OCI-M1 (cell line): ENCODE measurements around the gene NHLRC3.
"Not testable (repeated sequence)": the region's sequence is repeated elsewhere in the genome, so short reads cannot be mapped to it uniquely, and the experiment has no call there.

Experiments
- DNase-seq: peaks from one replicate; lab custom pipeline; 2025; lab: John Stamatoyannopoulos, UW

The NHLRC3 gene

GRCh38 chr13:39037880-39038568 is at the start of gene NHLRC3, which contains the start of gene PROSER1:
Gene NHLRC3 (plus strand): TSS chr13:39038456. CDS start chr13:39038640, 184 bp downstream.
Gene PROSER1 (minus strand): TSS chr13:39038089. CDS start chr13:39037242, 847 bp downstream.
- peak; percentile 97 for DNase-seq

- DNase-seq, result peak; percentile 31
These were observed 47.6 kb upstream of the NHLRC3 start, which contains the start of gene STOML3 for GRCh38 chr13:38990693-38991092. Gene STOML3 (minus strand): TSS chr13:38990831. CDS start chr13:38990721, 110 bp downstream.

GRCh38 chr13:38993381-38993780 is 44.9 kb upstream of the NHLRC3 start:
- DNase-seq, result no peak

- DNase-seq, result peak; percentile 98
These were observed 39.5 kb upstream of the NHLRC3 start for GRCh38 chr13:38998739-38999138.

- not testable (repeated sequence) for DNase-seq
These were observed 31.7 kb upstream of the NHLRC3 start for GRCh38 chr13:39006371-39007111.

- DNase-seq, result no peak
These were observed 25.6 kb upstream of the NHLRC3 start for GRCh38 chr13:39012608-39013007.

- no peak for DNase-seq
These were observed 24.8 kb upstream of the NHLRC3 start for GRCh38 chr13:39013462-39013861.

- DNase-seq, result peak; percentile 18
These were observed 22.2 kb upstream of the NHLRC3 start for GRCh38 chr13:39016087-39016486.

GRCh38 chr13:39016787-39017186 is 21.5 kb upstream of the NHLRC3 start:
- peak; percentile 84 for DNase-seq

- DNase-seq, result no peak
These were observed 17.3 kb upstream of the NHLRC3 start for GRCh38 chr13:39020853-39021462.

GRCh38 chr13:39023316-39023715 is 14.9 kb upstream of the NHLRC3 start:
- DNase-seq, result no peak

- DNase-seq, result no peak
These were observed 14.5 kb upstream of the NHLRC3 start for GRCh38 chr13:39023761-39024160.

GRCh38 chr13:39025433-39025839 is 12.8 kb upstream of the NHLRC3 start:
- no peak for DNase-seq

- no peak for DNase-seq
These were observed 6.1 kb upstream of the NHLRC3 start for GRCh38 chr13:39032150-39032549.

GRCh38 chr13:39034085-39034484 is 4.2 kb upstream of the NHLRC3 start:
- DNase-seq, result no peak

GRCh38 chr13:39035204-39035603 is 3.1 kb upstream of the NHLRC3 start:
- peak; percentile 45 for DNase-seq

GRCh38 chr13:39035799-39036198 is 2.5 kb upstream of the NHLRC3 start:
- DNase-seq, result peak; percentile 38

- DNase-seq, result peak; percentile 59
These were observed 2.0 kb upstream of the NHLRC3 start for GRCh38 chr13:39036212-39036611.

GRCh38 chr13:39037410-39037879 is 811 bp upstream of the NHLRC3 start:
- DNase-seq, result peak; percentile 63

- DNase-seq, result peak; percentile 80
These were observed 344 bp downstream of the NHLRC3 start for GRCh38 chr13:39038569-39039030.

- DNase-seq, result peak; percentile 60
These were observed 785 bp downstream of the NHLRC3 start for GRCh38 chr13:39039041-39039440.

GRCh38 chr13:39040206-39040605 is 1.9 kb downstream of the NHLRC3 start:
- DNase-seq, result no peak
